GM12878 (cell line): ENCODE data around the gene ADCY10. TPM values are rescaled to one million over a fixed set of nuclear protein-coding genes. Genes with fewer than 3 reads are reported as not detected.

Source experiments
- ATAC-seq: fragments of 200-7000 bp; cut with Tn5 transposase; 3 replicates; pipeline ENCODE4 v1.9.1; 2020; ENCODE audit warnings: mild to moderate bottlenecking, moderate library complexity
- BruUV-seq: library from RNA; stranded (reverse); fragments of 400-500 nt; replicated peaks from 2 replicates; lab custom pipeline; 2021; lab: Mats Ljungman, UMichigan
- CTCF ChIA-PET: fragments of 300-600 bp; sonication (Branson Sonifier 250); formaldehyde crosslinking; extraction: SDS; loops from one replicate; lab custom pipeline; 2021; ENCODE audit warnings: inconsistent platforms; lab: Yijun Ruan, JAX
- POLR2A ChIA-PET: fragments of 350-600 bp; formaldehyde crosslinking; extraction: SDS; loops from one replicate; lab custom pipeline; 2021; ENCODE audit warnings: inconsistent platforms; lab: Charles Lee
- RAD21 ChIA-PET: fragments of 300-600 bp; sonication (Branson Sonifier 250); formaldehyde crosslinking; loops from one replicate; lab custom pipeline; 2023; ENCODE audit warnings: antibody characterized with exemption; ENCODE audit not compliant: unreplicated experiment; lab: Charles Lee
- SMC1A ChIA-PET: fragments of 300-600 bp; sonication (Branson Sonifier 250); formaldehyde crosslinking; loops from one replicate; lab custom pipeline; 2023; ENCODE audit not compliant: unreplicated experiment, uncharacterized antibody; lab: Charles Lee
- DNase-seq: peaks from one replicate; pipeline ENCODE4 v3.0.0-alpha.2; 2011; ENCODE audit warnings: low read depth, low spot score
- FAIRE-seq: peaks from 3 replicates; lab custom pipeline; 2011; peaks lifted over from hg19 to GRCh38; lab: Jason Lieb, UNC
- H2AFZ ChIP-seq: 2 replicates; pipeline ENCODE4 v1.6.0; 2011; ENCODE audit warnings: low read depth, low read length, control low read depth; ENCODE audit not compliant: control insufficient read depth
- H3K27ac ChIP-seq: 2 replicates; pipeline ENCODE4 v1.5.1; 2011; ENCODE audit warnings: control low read depth; ENCODE audit not compliant: control insufficient read depth, insufficient read depth
- H3K27me3 ChIP-seq, 2 experiments: replicated peaks in 1 of 2; 2 replicates each; pipeline versions ENCODE4 v1.6.0 to v1.6.1; 2011; ENCODE audit warnings: low read length in 1 of 2; ENCODE audit not compliant: control insufficient read depth in 2 of 2, insufficient read depth in 2 of 2
- H3K36me3 ChIP-seq, 2 experiments: 2 replicates each; pipeline ENCODE4 v1.5.1; 2011; ENCODE audit warnings: low read length in 1 of 2; ENCODE audit not compliant: control insufficient read depth in 2 of 2, insufficient read depth in 2 of 2
- H3K4me1 ChIP-seq: 2 replicates; pipeline ENCODE4 v1.6.1; 2011; ENCODE audit warnings: mild to moderate bottlenecking, low read length, moderate library complexity, mixed read lengths; ENCODE audit not compliant: control insufficient read depth, insufficient read depth
- H3K4me2 ChIP-seq: 2 replicates; pipeline ENCODE4 v1.6.0; 2011; ENCODE audit warnings: control low read depth; ENCODE audit not compliant: control insufficient read depth, insufficient read depth
- H3K4me3 ChIP-seq: fragments of 200-600 bp; sonication (generic); 2 replicates; pipeline ENCODE4 v1.5.1; 2016
- H3K79me2 ChIP-seq: 2 replicates; pipeline ENCODE4 v1.6.0; 2011; ENCODE audit warnings: low read length; ENCODE audit not compliant: control insufficient read depth, insufficient read depth
- H3K9ac ChIP-seq: 2 replicates; pipeline ENCODE4 v1.8.0; 2011; ENCODE audit warnings: low read length, control low read depth, mixed read lengths; ENCODE audit not compliant: control insufficient read depth, insufficient read depth
- H3K9me3 ChIP-seq: replicated peaks from 3 replicates; pipeline ENCODE4 v1.5.1; 2011; ENCODE audit warnings: mild to moderate bottlenecking, low read length; ENCODE audit not compliant: control insufficient read depth, insufficient read depth
- H4K20me1 ChIP-seq: 2 replicates; pipeline ENCODE4 v1.6.0; 2011; ENCODE audit not compliant: control insufficient read depth, insufficient read depth
- EP300 ChIP-seq, 2 experiments: fragments of 150-350 bp in 1 of 2; IDR thresholded peaks; 2 replicates each; pipeline ENCODE4 v1.6.1; 2011 to 2012; ENCODE audit warnings: low read depth in 2 of 2, low read length in 2 of 2, borderline replicate concordance in 1 of 2, improper control_type of control experiment in 1 of 2, inconsistent platforms in 1 of 2; ENCODE audit not compliant: control insufficient read depth in 1 of 2
- EZH2 ChIP-seq: IDR thresholded peaks from 2 replicates; pipeline ENCODE4 v1.6.1; 2012; ENCODE audit warnings: low read depth, mild to moderate bottlenecking, control low read depth, inconsistent platforms, low read length, borderline replicate concordance; ENCODE audit not compliant: control insufficient read depth
- SMARCA5 ChIP-seq: fragments of 450-650 bp; IDR thresholded peaks from 2 replicates; pipeline ENCODE4 v1.6.1; 2017; ENCODE audit warnings: mild to moderate bottlenecking
- SRF ChIP-seq, 2 experiments: IDR thresholded peaks; 2 replicates each; pipeline ENCODE4 v1.6.1; 2011; ENCODE audit warnings: low read depth in 2 of 2, low read length in 2 of 2, mild to moderate bottlenecking in 1 of 2, moderate library complexity in 1 of 2
- ZNF217 ChIP-seq: fragments of 450-650 bp; IDR thresholded peaks from 2 replicates; pipeline ENCODE4 v1.6.1; 2017; ENCODE audit warnings: antibody characterized with exemption, mild to moderate bottlenecking
- WGBS: methylation state at CpG from one replicate; pipeline ENCODE4 v1.1.6; 2016; ENCODE audit warnings: low lambda C conversion rate; ENCODE audit not compliant: insufficient replicate concordance, insufficient coverage; ENCODE audit errors: missing lambda C conversion rate; 5-methylcytosine and 5-hydroxymethylcytosine counted together
- in situ Hi-C: fragments of 300-500 bp; cut with MboI; formaldehyde crosslinking; loops from 9 replicates; pipeline ENCODE4 v1.14.3; 2018; ENCODE audit warnings: mixed read lengths
- intact Hi-C: fragments of 100-400 bp; cut with micrococcal nuclease; formaldehyde crosslinking; loops from one replicate; pipeline ENCODE4 v1.14.2; 2022; ENCODE audit not compliant: unreplicated experiment
- polyA plus RNA-seq, 11 experiments: library from polyadenylated mRNA; depleted of rRNA in 4 of 11; unstranded in 6 of 11; stranded (reverse) in 5 of 11; fragments of >200 nt; fragmentation: Nextera tagmentation in 4 of 11; fragmentation: Illumina TruSeq in 1 of 11; extraction: Ambion mirVana in 4 of 11; extraction: Trizol in 1 of 11; gene quantifications; 1 replicate in 1 of 11; 2 replicates in 10 of 11; pipeline versions ENCODE4 v1.2.1 to v1.2.3, GENCODE V29; 2011 to 2016; ENCODE audit warnings: inconsistent platforms in 2 of 11, missing spikeins in 2 of 11, low read depth in 1 of 11
- total RNA-seq, 4 experiments: library from RNA; depleted of rRNA in 3 of 4; stranded (reverse); fragments of >200 nt in 3 of 4; fragmentation: Illumina TruSeq in 1 of 4; extraction: Trizol in 1 of 4; gene quantifications; 2 replicates each; pipeline versions ENCODE4 v1.2.1 to v1.2.3, GENCODE V29; 2013 to 2021
- TF ChIP-seq, protein P1 (sequence below): IDR thresholded peaks from 2 replicates; pipeline ENCODE4 v1.6.1; 2011; ENCODE audit warnings: borderline replicate concordance, low read depth, mild to moderate bottlenecking, moderate library complexity, mixed read lengths, low read length; ENCODE audit not compliant: insufficient read depth; ENCODE audit errors: extremely low read length
- TF ChIP-seq, protein P2 (sequence below): fragments of 450-650 bp; IDR thresholded peaks from 2 replicates; pipeline ENCODE4 v1.6.1; 2017; ENCODE audit warnings: mild to moderate bottlenecking, low read depth, inconsistent platforms; ENCODE audit not compliant: poor library complexity, severe bottlenecking

Gene ADCY10
- total and polyA plus RNA-seq, 10 of the 15 experiments (the other 5 are each of a cell fraction or from before 2014, with no cell fraction given) = 0.13 to 0.22 TPM; not detected in 8

DNA sequence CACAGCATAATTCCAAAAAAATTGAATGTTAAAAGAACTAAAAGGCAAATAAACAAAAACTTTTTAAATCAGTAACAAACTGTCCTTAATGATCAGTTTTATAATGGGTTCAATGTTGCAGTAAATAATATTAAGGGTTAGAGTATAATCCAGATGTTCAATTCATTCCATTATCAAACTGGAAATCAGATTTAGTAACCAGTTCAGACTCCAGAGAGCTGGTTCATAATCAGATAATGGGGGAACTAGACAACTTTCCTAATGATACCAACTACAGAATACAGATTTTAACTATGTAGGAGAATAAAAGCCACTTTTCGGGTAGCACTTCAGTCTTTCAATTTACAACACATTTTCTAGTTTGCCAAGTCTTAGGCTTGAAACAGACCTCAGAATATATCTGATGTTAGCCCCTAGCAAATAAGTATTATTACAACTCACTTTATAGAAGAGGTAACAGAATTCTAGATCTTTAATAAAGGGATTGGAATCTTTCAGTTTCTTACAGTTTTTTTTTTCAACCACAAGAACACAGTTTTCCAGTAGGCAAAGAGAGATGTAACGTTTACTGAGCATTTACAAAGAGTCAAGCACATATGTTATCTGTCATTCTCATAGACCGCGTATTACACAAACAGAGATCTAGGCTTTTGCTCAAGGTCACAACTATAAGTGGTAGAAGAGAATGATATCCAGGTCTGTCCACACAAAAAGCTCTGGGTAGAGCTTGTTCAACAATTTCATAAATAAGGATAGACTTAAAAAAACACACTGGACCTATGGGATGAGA, 20.7 kb upstream of the ADCY10 start (continued):
- TF ChIP-seq, protein P1, sequence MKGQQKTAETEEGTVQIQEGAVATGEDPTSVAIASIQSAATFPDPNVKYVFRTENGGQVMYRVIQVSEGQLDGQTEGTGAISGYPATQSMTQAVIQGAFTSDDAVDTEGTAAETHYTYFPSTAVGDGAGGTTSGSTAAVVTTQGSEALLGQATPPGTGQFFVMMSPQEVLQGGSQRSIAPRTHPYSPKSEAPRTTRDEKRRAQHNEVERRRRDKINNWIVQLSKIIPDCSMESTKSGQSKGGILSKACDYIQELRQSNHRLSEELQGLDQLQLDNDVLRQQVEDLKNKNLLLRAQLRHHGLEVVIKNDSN = no peak
- TF ChIP-seq, all 136 proteins: peak for 0

DNA sequence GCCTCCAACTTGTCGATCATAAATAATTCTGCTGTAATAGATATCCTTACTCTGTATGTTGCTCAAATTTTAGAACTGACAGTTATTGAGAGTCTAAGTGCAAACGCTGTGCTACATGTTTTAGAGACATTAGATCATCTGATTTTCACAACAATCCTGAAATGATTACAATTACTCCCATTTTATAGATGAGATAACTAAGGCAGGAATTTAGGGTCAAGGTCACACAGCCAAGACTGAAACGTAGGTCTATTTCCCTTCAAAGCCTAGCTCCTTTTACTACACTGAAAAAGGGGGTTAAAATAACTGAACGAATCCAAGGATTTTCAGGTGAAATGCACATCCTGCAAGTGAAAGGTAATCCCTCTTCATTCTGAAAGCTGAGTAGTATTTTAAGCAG, 19.9 kb upstream of the ADCY10 start:
- H3K9ac ChIP-seq = no peak overlapping the region
- H3K79me2 ChIP-seq = peaks cover 63% of the 10 kb centered on the region
- ChIA-PET POLR2A (interaction anchor here (0.5 to 2.1 kb wide), 4 partner anchors 9 to 292 kb away, joined by 4 to 8 read pairs (median 5); partner anchors contain the start of gene SFT2D2), RAD21 (interaction anchor here (0.9 to 2.4 kb wide), 4 partner anchors 34 to 215 kb away, joined by 3 to 11 read pairs (median 4); partner anchors contain the start of gene MPZL1), CTCF (interaction anchor here (0.9 to 2.1 kb wide), 5 partner anchors 12 to 149 kb away, joined by 3 to 13 read pairs (median 4); partner anchors contain the start of gene ADCY10), SMC1A (interaction anchor here (0.6 to 2.5 kb wide), 8 partner anchors 9 to 304 kb away, joined by 3 to 11 read pairs (median 3); no protein-coding TSS in a partner anchor)
- FAIRE-seq (no peak), DNase-seq (no peak), ATAC-seq (no peak)
- H3K36me3 ChIP-seq = no peaks in the 10 kb centered on the region
- H3K4me2 ChIP-seq = peak overlapping the region; percentile 75
- no peaks in the 10 kb centered on the region for H3K9me3 ChIP-seq
- H3K4me3 ChIP-seq = peak overlapping the region; percentile 78
- no TSS peak for BruUV-seq
- H3K27me3 ChIP-seq = no peaks in the 10 kb centered on the region
- no peaks in the 10 kb centered on the region for H4K20me1 ChIP-seq
- no peaks in the 10 kb centered on the region for H3K4me1 ChIP-seq
- H3K27ac ChIP-seq = no peak overlapping the region
- TF ChIP-seq SMARCA5 = 0 out of 2 replicates have a peak, but pooled peaks have one; percentile 19
- no peak for TF ChIP-seq EZH2
- TF ChIP-seq ZNF217 = 0 out of 2 replicates have a peak, but pooled peaks have one; percentile 25
- TF ChIP-seq, protein P2, sequence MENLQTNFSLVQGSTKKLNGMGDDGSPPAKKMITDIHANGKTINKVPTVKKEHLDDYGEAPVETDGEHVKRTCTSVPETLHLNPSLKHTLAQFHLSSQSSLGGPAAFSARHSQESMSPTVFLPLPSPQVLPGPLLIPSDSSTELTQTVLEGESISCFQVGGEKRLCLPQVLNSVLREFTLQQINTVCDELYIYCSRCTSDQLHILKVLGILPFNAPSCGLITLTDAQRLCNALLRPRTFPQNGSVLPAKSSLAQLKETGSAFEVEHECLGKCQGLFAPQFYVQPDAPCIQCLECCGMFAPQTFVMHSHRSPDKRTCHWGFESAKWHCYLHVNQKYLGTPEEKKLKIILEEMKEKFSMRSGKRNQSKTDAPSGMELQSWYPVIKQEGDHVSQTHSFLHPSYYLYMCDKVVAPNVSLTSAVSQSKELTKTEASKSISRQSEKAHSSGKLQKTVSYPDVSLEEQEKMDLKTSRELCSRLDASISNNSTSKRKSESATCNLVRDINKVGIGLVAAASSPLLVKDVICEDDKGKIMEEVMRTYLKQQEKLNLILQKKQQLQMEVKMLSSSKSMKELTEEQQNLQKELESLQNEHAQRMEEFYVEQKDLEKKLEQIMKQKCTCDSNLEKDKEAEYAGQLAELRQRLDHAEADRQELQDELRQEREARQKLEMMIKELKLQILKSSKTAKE = no peak
- TF ChIP-seq EP300 (IDR thresholded peaks at IDR 0.05; ENCODE audit: borderline replicate concordance in 1 of 2, control insufficient read depth in 1 of 2, low read depth in 2 of 2, low read length in 2 of 2) = no peak
- TF ChIP-seq SRF (IDR thresholded peaks at IDR 0.05; ENCODE audit: low read depth in 2 of 2, low read length in 2 of 2) = no peak
- no peak overlapping the region for H2AFZ ChIP-seq
- intact Hi-C loops (loop anchor here (10.0 kb wide), 2 partner anchors 241 to 329 kb away; partner anchors contain the start of gene TIPRL), in situ Hi-C loops (no loop called here)
- 49% methylated on average over 4 of the region's 4 CpGs for WGBS
